Mesendoderm (in vitro differentiated cells): ENCODE results near the gene NAV2.

ENCODE experiments used
- DNase-seq: peaks from one replicate; pipeline ENCODE4 v3.0.0; 2013
- H2AK5ac ChIP-seq: 2 replicates; pipeline ENCODE4 v1.6.1; 2013; ENCODE audit warnings: low read length, inconsistent platforms
- H2BK120ac ChIP-seq: 2 replicates; pipeline ENCODE4 v1.6.1; 2013; ENCODE audit warnings: low read depth, mild to moderate bottlenecking, low read length, moderate library complexity, mixed read lengths
- H2BK15ac ChIP-seq: replicated peaks from 2 replicates; pipeline ENCODE4 v1.6.1; 2013; ENCODE audit warnings: low read depth, mild to moderate bottlenecking, moderate library complexity
- H2BK5ac ChIP-seq: 2 replicates; pipeline ENCODE4 v1.6.1; 2013; ENCODE audit warnings: low read length, inconsistent platforms
- H3K18ac ChIP-seq: 2 replicates; pipeline ENCODE4 v1.6.1; 2013; ENCODE audit warnings: mild to moderate bottlenecking, low read length, mixed read lengths
- H3K23ac ChIP-seq: one replicate; pipeline ENCODE4 v1.6.1; 2013; ENCODE audit warnings: low read length
- H3K27ac ChIP-seq: 2 replicates; pipeline ENCODE4 v1.5.1; 2013; ENCODE audit warnings: low read depth, mild to moderate bottlenecking, inconsistent platforms, low read length, moderate library complexity
- H3K27me3 ChIP-seq: 2 replicates; pipeline ENCODE4 v1.6.1; 2013; ENCODE audit warnings: low read length, control low read depth, mild to moderate bottlenecking, inconsistent platforms; ENCODE audit not compliant: insufficient read depth, poor library complexity
- H3K36me3 ChIP-seq: 2 replicates; pipeline ENCODE4 v1.6.1; 2013; ENCODE audit warnings: low read length, inconsistent platforms; ENCODE audit not compliant: control insufficient read depth, insufficient read depth
- H3K4ac ChIP-seq: one replicate; pipeline ENCODE4 v1.6.1; 2013; ENCODE audit warnings: low read depth, mild to moderate bottlenecking, low read length, moderate library complexity
- H3K4me1 ChIP-seq: 2 replicates; pipeline ENCODE4 v1.6.1; 2013; ENCODE audit warnings: low read depth, low read length, inconsistent platforms; ENCODE audit not compliant: control insufficient read depth
- H3K4me2 ChIP-seq: 2 replicates; pipeline ENCODE4 v1.6.1; 2013; ENCODE audit warnings: low read length
- H3K4me3 ChIP-seq: 2 replicates; pipeline ENCODE4 v1.5.1; 2013; ENCODE audit warnings: mild to moderate bottlenecking, low read length
- H3K56ac ChIP-seq: one replicate; pipeline ENCODE4 v1.6.1; 2013; ENCODE audit warnings: low read length
- H3K79me1 ChIP-seq: 2 replicates; pipeline ENCODE4 v1.6.1; 2013; ENCODE audit warnings: low read length, inconsistent platforms
- H3K79me2 ChIP-seq: 2 replicates; pipeline ENCODE4 v1.6.1; 2013; ENCODE audit warnings: mild to moderate bottlenecking, low read length; ENCODE audit not compliant: control insufficient read depth, insufficient read depth
- H3K9ac ChIP-seq: 2 replicates; pipeline ENCODE4 v1.6.1; 2013; ENCODE audit warnings: low read length, inconsistent platforms
- H4K5ac ChIP-seq: one replicate; pipeline ENCODE4 v1.6.1; 2013; ENCODE audit warnings: low read length
- H4K8ac ChIP-seq: one replicate; pipeline ENCODE4 v1.6.1; 2013; ENCODE audit warnings: low read depth, mild to moderate bottlenecking, control low read depth, low read length, moderate library complexity
- WGBS: extraction: QIAGEN DNeasy Blood & Tissue Kit; methylation state at CpG from one replicate; pipeline ENCODE4 v1.1.7; 2013; ENCODE audit warnings: low lambda C conversion rate, missing lambda C conversion rate; ENCODE audit not compliant: insufficient coverage; ENCODE audit errors: extremely low coverage; 5-methylcytosine and 5-hydroxymethylcytosine counted together

The NAV2 gene

GRCh38 chr11:20137637-20138036, 425.0 kb downstream of the NAV2 start:
- Histone ChIP-seq H4K5ac (no peak overlapping the region), H3K79me1 (no peaks in the 10 kb centered on the region), H3K79me2 (no peaks in the 10 kb centered on the region), H3K23ac (no peak overlapping the region), H4K8ac (no peak overlapping the region), H3K9ac (no peak overlapping the region), H2BK5ac (no peak overlapping the region), H2BK15ac (no peak overlapping the region), H3K4me3 (no peak overlapping the region), H3K27me3 (no peaks in the 10 kb centered on the region), H3K4me2 (no peak overlapping the region), H3K4ac (no peak overlapping the region), H3K36me3 (no peaks in the 10 kb centered on the region), H3K27ac (no peak overlapping the region), H3K4me1 (no peaks in the 10 kb centered on the region), H3K56ac (no peak overlapping the region), H2AK5ac (no peak overlapping the region), H2BK120ac (no peak overlapping the region), H3K18ac (no peak overlapping the region)
- no peak for DNase-seq

DNA sequence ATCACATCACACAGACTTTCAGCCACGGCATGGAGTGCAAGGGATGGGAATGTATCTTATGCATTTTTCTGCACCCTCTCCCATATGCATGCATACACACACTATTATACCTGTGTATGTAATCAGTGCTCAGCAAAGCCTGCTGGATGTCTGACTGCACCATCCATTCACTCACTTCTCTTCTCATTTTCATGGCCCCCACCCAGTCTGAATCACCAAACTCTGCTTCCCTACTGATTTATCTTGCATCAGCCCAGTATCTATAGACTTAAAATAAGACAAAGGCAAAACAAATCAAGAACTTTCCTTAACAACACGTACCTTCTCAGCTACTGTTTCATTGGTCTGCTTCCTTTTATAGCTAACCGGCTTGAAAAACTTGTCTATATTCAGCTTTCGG, 426.1 kb downstream of the NAV2 start:
- Histone ChIP-seq H3K4me3 (no peak overlapping the region), H4K5ac (no peak overlapping the region), H3K27ac (no peak overlapping the region), H3K18ac (no peak overlapping the region), H3K23ac (no peak overlapping the region), H3K27me3 (no peaks in the 10 kb centered on the region), H2AK5ac (no peak overlapping the region), H3K4ac (no peak overlapping the region), H2BK15ac (no peak overlapping the region), H3K36me3 (no peaks in the 10 kb centered on the region), H3K4me1 (no peaks in the 10 kb centered on the region), H3K79me2 (no peaks in the 10 kb centered on the region), H3K4me2 (no peak overlapping the region), H3K56ac (no peak overlapping the region), H3K79me1 (no peaks in the 10 kb centered on the region), H2BK120ac (no peak overlapping the region), H4K8ac (no peak overlapping the region), H2BK5ac (no peak overlapping the region), H3K9ac (no peak overlapping the region)
- DNase-seq: no peak
- WGBS: no CpG with 5 or more reads among the region's 4 CpGs

- Histone ChIP-seq H3K27me3 (peaks cover 38% of the 10 kb centered on the region), H3K56ac (no peak overlapping the region), H3K4me3 (no peak overlapping the region), H3K18ac (no peak overlapping the region), H2BK15ac (no peak overlapping the region), H3K4me2 (no peak overlapping the region), H3K36me3 (no peaks in the 10 kb centered on the region), H2BK120ac (no peak overlapping the region), H3K4ac (no peak overlapping the region), H3K79me1 (no peaks in the 10 kb centered on the region), H2AK5ac (no peak overlapping the region), H4K5ac (no peak overlapping the region), H3K27ac (no peak overlapping the region), H4K8ac (no peak overlapping the region), H3K23ac (no peak overlapping the region), H3K79me2 (no peaks in the 10 kb centered on the region), H3K4me1 (peaks cover 4% of the 10 kb centered on the region), H3K9ac (no peak overlapping the region), H2BK5ac (no peak overlapping the region)
- WGBS: no CpG with 5 or more reads among the region's 1 CpG
- DNase-seq: peak; percentile 89
Observed at GRCh38 chr11:20154381-20154780, 441.7 kb downstream of the NAV2 start.

GRCh38 chr11:20155683-20156279, 443.1 kb downstream of the NAV2 start:
- Histone ChIP-seq H3K27me3 (peaks cover 52% of the 10 kb centered on the region), H3K36me3 (no peaks in the 10 kb centered on the region), H4K8ac (no peak overlapping the region), H3K79me2 (no peaks in the 10 kb centered on the region), H3K27ac (no peak overlapping the region), H3K23ac (no peak overlapping the region), H2BK5ac (no peak overlapping the region), H3K18ac (no peak overlapping the region), H3K9ac (peak overlapping the region; percentile 48), H3K4ac (no peak overlapping the region), H3K4me1 (peaks cover 4% of the 10 kb centered on the region), H3K56ac (no peak overlapping the region), H3K4me3 (peak overlapping the region; percentile 46), H2BK120ac (no peak overlapping the region), H4K5ac (no peak overlapping the region), H3K79me1 (no peaks in the 10 kb centered on the region), H2AK5ac (no peak overlapping the region), H2BK15ac (no peak overlapping the region), H3K4me2 (peak overlapping the region; percentile 63)
- no CpG with 5 or more reads among the region's 19 CpGs for WGBS
- DNase-seq: peak; percentile 33

GRCh38 chr11:20156280-20156875, 443.7 kb downstream of the NAV2 start:
- no peak overlapping the region for H4K5ac ChIP-seq
- H3K4me3 ChIP-seq: peak overlapping the region; percentile 46
- no peaks in the 10 kb centered on the region for H3K79me1 ChIP-seq
- H3K56ac ChIP-seq: peak overlapping the region; percentile 70
- H3K9ac ChIP-seq: peak overlapping the region; percentile 48
- H3K27me3 ChIP-seq: peaks cover 56% of the 10 kb centered on the region
- peak; percentile 54 for DNase-seq
- no CpG with 5 or more reads among the region's 51 CpGs for WGBS
- H3K79me2 ChIP-seq: no peaks in the 10 kb centered on the region
- no peak overlapping the region for H2BK5ac ChIP-seq
- no peak overlapping the region for H3K4ac ChIP-seq
- no peak overlapping the region for H2BK15ac ChIP-seq
- H3K18ac ChIP-seq: no peak overlapping the region
- no peak overlapping the region for H3K23ac ChIP-seq
- no peak overlapping the region for H2BK120ac ChIP-seq
- no peak overlapping the region for H4K8ac ChIP-seq
- peaks cover 4% of the 10 kb centered on the region for H3K4me1 ChIP-seq
- H3K27ac ChIP-seq: no peak overlapping the region
- peak overlapping the region; percentile 63 for H3K4me2 ChIP-seq
- no peaks in the 10 kb centered on the region for H3K36me3 ChIP-seq
- H2AK5ac ChIP-seq: no peak overlapping the region
